Caki2 (cell line): ENCODE results near the gene C3orf18. TPM values are rescaled to one million over a fixed set of nuclear protein-coding genes. Genes with fewer than 3 reads are reported as not detected.

Source experiments
- DNase-seq: peaks from one replicate; pipeline ENCODE4 v3.0.0-alpha.2; 2015; ENCODE audit warnings: low read depth
- in situ Hi-C: cut with HindIII; loops from 2 replicates; pipeline ENCODE4 v1.10.0; 2016; ENCODE audit warnings: low sequenced_read_pairs, low pct_unique_long_range_greater_than_20kb, mixed read lengths
- total RNA-seq: library from RNA; depleted of rRNA; stranded (reverse); fragments of >200 nt; shearing (Covaris generic); gene quantifications from 2 replicates; pipeline ENCODE4 v1.2.3, GENCODE V29; 2014; ENCODE audit warnings: low replicate concordance; rRNA removed

The C3orf18 gene
- total RNA-seq = 3.8 and 7.1 TPM in 2 replicates

- DNase-seq = peak; percentile 60
- in situ Hi-C loops = no loop called here
Observed at GRCh38 chr3:50567386-50568167, at the start of gene C3orf18. Gene C3orf18, minus strand, starts transcription at chr3:50567747. Its CDS starts 2,048 bp downstream, at chr3:50565699.

GRCh38 chr3:50616770-50617095 is 49.2 kb upstream of the C3orf18 start:
- DNase-seq = peak; percentile 88
- in situ Hi-C loops = no loop called here

- in situ Hi-C loops = no loop called here
- DNase-seq = peak; percentile 65
Observed at GRCh38 chr3:50616003-50616769, 48.6 kb upstream of the C3orf18 start.

GRCh38 chr3:50615190-50615589 is 47.6 kb upstream of the C3orf18 start:
- in situ Hi-C loops = no loop called here
- no peak for DNase-seq

- no peak for DNase-seq
- in situ Hi-C loops = no loop called here
Observed at GRCh38 chr3:50612970-50613846, 45.7 kb upstream of the C3orf18 start.

- no peak for DNase-seq
- in situ Hi-C loops = no loop called here
Observed at GRCh38 chr3:50612234-50612882, 44.8 kb upstream of the C3orf18 start.

GRCh38 chr3:50611464-50612233 is 44.1 kb upstream of the C3orf18 start, which contains the start of gene CISH:
Gene CISH, minus strand, starts transcription at chr3:50611774. Its CDS starts 124 bp downstream, at chr3:50611650.
- in situ Hi-C loops = no loop called here
- peak; percentile 93 for DNase-seq

- no peak for DNase-seq
- in situ Hi-C loops = no loop called here
Observed at GRCh38 chr3:50610992-50611463, 43.5 kb upstream of the C3orf18 start.

GRCh38 chr3:50610181-50610971 is 42.8 kb upstream of the C3orf18 start:
- DNase-seq = no peak
- in situ Hi-C loops = no loop called here

GRCh38 chr3:50609763-50610085 is 42.2 kb upstream of the C3orf18 start:
- in situ Hi-C loops = no loop called here
- DNase-seq = no peak

- DNase-seq = no peak
- in situ Hi-C loops = no loop called here
Observed at GRCh38 chr3:50609071-50609762, 41.7 kb upstream of the C3orf18 start.

- in situ Hi-C loops = no loop called here
- DNase-seq = no peak
Observed at GRCh38 chr3:50608278-50608677, 40.7 kb upstream of the C3orf18 start.

GRCh38 chr3:50607271-50608091 is 39.9 kb upstream of the C3orf18 start:
- in situ Hi-C loops = no loop called here
- DNase-seq = no peak

- in situ Hi-C loops = no loop called here
- no peak for DNase-seq
Observed at GRCh38 chr3:50606596-50606995, 39.0 kb upstream of the C3orf18 start.

- peak; percentile 62 for DNase-seq
- in situ Hi-C loops = no loop called here
Observed at GRCh38 chr3:50605901-50606326, 38.4 kb upstream of the C3orf18 start.
